Measurements from ENCODE around the gene ANXA2.
A peak's percentile ranks its signal among the peaks of the same experiment; 100 is the strongest.
"Not testable (repeated sequence)": the region's sequence is repeated elsewhere in the genome, so short reads cannot be mapped to it uniquely, and the experiment has no call there.

Gene ANXA2

DNA sequence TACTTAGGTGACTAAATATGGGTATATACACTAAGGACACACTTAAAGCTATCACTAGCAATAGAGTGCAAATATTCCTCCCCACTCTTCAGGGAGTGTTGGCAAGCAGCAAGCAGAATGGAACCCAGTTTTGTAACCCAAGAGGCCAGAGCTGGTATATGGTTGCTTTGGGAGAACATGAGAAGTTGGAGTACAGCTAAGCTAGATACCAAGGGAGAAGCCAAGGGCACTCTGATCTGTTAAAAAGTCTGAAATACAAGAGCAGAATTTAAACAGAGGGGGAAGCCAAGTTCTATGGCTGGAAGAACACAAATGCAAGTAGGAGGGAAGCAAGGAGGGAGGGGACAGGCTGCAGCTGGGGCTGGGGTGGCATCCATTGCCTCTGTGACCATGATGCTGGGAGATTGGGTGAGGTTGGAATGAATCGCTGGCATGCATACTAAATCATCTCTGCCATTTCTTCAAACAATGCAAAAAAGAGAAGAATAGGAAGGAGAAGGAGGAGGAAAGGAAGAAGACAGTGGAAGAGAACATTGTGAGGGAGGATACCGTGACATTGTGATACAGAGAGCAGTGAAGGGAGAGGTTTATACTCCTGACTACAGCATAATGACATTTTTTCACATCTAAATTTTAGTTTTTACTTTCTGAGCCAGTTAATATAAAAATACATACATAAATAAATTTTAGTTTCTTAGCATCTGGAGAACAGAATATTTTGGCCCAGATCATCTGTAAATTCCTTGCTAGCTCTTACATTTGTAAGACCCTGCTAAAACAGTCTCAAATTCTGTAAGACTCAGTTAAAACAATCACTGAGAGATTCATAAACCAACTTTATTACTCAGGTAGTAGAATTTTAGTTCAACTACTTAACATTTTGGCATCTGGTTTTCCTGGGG is 9.0 kb upstream of the ANXA2 start:
- no peak; the same call in 2 of the 3 replicates for ATAC-seq
- no peak for TF ChIP-seq TSHZ2 (CRISPR knock-in tag; IDR thresholded peaks at IDR 0.05)
- TF ChIP-seq ARNTL (CRISPR knock-in tag; IDR thresholded peaks at IDR 0.05; ENCODE audit: borderline replicate concordance, low read depth), result no peak

GRCh38 chr15:60405399-60405798 is 7.6 kb upstream of the ANXA2 start:
- TF ChIP-seq ZNF70 (CRISPR knock-in tag; IDR thresholded peaks at IDR 0.05), result no peak
- no peak for TF ChIP-seq TOX (CRISPR knock-in tag; IDR thresholded peaks at IDR 0.05; ENCODE audit: borderline replicate concordance)
- TF ChIP-seq, protein P1, sequence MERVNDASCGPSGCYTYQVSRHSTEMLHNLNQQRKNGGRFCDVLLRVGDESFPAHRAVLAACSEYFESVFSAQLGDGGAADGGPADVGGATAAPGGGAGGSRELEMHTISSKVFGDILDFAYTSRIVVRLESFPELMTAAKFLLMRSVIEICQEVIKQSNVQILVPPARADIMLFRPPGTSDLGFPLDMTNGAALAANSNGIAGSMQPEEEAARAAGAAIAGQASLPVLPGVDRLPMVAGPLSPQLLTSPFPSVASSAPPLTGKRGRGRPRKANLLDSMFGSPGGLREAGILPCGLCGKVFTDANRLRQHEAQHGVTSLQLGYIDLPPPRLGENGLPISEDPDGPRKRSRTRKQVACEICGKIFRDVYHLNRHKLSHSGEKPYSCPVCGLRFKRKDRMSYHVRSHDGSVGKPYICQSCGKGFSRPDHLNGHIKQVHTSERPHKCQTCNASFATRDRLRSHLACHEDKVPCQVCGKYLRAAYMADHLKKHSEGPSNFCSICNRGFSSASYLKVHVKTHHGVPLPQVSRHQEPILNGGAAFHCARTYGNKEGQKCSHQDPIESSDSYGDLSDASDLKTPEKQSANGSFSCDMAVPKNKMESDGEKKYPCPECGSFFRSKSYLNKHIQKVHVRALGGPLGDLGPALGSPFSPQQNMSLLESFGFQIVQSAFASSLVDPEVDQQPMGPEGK (CRISPR knock-in tag; IDR thresholded peaks at IDR 0.05; ENCODE audit: borderline replicate concordance), result no peak
- no peak for ATAC-seq

- ATAC-seq, result not testable (repeated sequence)
Measured at GRCh38 chr15:60404351-60404750, 6.6 kb upstream of the ANXA2 start.

- TF ChIP-seq, protein P1 (CRISPR knock-in tag; IDR thresholded peaks at IDR 0.05; ENCODE audit: borderline replicate concordance), result no peak
- no peak for TF ChIP-seq RARB (CRISPR knock-in tag; IDR thresholded peaks at IDR 0.05)
- no peak for TF ChIP-seq SNAI2 (CRISPR knock-in tag; IDR thresholded peaks at IDR 0.05)
- TF ChIP-seq ZNF8 (CRISPR knock-in tag; IDR thresholded peaks at IDR 0.05), result no peak
- TF ChIP-seq ARNTL (CRISPR knock-in tag; IDR thresholded peaks at IDR 0.05; ENCODE audit: borderline replicate concordance, low read depth), result no peak
- ATAC-seq, result no peak
Measured at GRCh38 chr15:60400944-60401343, 3.2 kb upstream of the ANXA2 start.

DNA sequence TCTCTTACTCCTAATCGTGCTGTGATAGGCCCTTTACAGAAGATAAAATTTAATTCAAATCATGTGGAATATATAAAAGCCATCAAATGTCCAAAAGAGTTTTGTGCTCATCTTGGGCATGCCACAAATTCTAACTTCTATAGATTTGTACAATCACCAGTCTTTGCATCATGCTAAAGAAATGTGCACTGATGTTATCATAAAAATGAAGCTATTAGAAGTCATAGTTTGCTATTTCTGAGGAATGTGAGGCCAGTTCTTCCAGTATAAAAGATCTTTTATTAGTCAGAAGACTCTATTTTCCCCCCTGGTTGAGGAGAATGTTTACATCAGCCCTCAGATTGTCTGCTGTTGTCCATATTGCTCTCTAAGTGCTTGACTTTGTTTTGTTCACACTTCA is 2.1 kb upstream of the ANXA2 start:
- ATAC-seq, result peak; percentile 9
- TF ChIP-seq, protein P1 (CRISPR knock-in tag; IDR thresholded peaks at IDR 0.05; ENCODE audit: borderline replicate concordance), result no peak
- no peak for TF ChIP-seq ARNTL (CRISPR knock-in tag; IDR thresholded peaks at IDR 0.05; ENCODE audit: borderline replicate concordance, low read depth)
- TF ChIP-seq TOX (CRISPR knock-in tag; IDR thresholded peaks at IDR 0.05; ENCODE audit: borderline replicate concordance), result no peak
- TF ChIP-seq TSHZ2 (CRISPR knock-in tag; IDR thresholded peaks at IDR 0.05), result no peak
- TF ChIP-seq ESRRG (CRISPR knock-in tag; IDR thresholded peaks at IDR 0.05), result 0 out of 2 replicates have a peak, but pooled peaks have one; percentile 48
- TF ChIP-seq ZNF8 (CRISPR knock-in tag; IDR thresholded peaks at IDR 0.05), result peak; percentile 60; the same call in 1 of the 2 replicates
- TF ChIP-seq OSR1 (CRISPR knock-in tag; IDR thresholded peaks at IDR 0.05), result no peak
- TF ChIP-seq ZFP3 (CRISPR knock-in tag; IDR thresholded peaks at IDR 0.05), result no peak
- TF ChIP-seq BACH2 (CRISPR knock-in tag; IDR thresholded peaks at IDR 0.05; ENCODE audit: borderline replicate concordance), result no peak
- TF ChIP-seq ZNF565 (CRISPR knock-in tag; conservative IDR thresholded peaks at IDR 0.05; ENCODE audit: low read depth), result no peak
- TF ChIP-seq ISL1 (CRISPR knock-in tag; IDR thresholded peaks at IDR 0.05), result peak; percentile 88
- TF ChIP-seq CSRNP3 (CRISPR knock-in tag; IDR thresholded peaks at IDR 0.05), result no peak
- TF ChIP-seq, protein P2, sequence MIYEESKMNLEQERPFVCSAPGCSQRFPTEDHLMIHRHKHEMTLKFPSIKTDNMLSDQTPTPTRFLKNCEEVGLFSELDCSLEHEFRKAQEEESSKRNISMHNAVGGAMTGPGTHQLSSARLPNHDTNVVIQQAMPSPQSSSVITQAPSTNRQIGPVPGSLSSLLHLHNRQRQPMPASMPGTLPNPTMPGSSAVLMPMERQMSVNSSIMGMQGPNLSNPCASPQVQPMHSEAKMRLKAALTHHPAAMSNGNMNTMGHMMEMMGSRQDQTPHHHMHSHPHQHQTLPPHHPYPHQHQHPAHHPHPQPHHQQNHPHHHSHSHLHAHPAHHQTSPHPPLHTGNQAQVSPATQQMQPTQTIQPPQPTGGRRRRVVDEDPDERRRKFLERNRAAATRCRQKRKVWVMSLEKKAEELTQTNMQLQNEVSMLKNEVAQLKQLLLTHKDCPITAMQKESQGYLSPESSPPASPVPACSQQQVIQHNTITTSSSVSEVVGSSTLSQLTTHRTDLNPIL (CRISPR knock-in tag; IDR thresholded peaks at IDR 0.05; ENCODE audit: low read depth), result peak; percentile 70; the same call in 1 of the 2 replicates
- no peak for TF ChIP-seq ZC3H10 (CRISPR knock-in tag; IDR thresholded peaks at IDR 0.05)

All from SK-N-SH treated with all-trans-retinoic acid at 6 μM for 48 hours (cell line).